NCI-H2227 (cell line): ENCODE measurements around the gene SNX3.
"Not testable (repeated sequence)": the region's sequence is repeated elsewhere in the genome, so short reads cannot be mapped to it uniquely, and the experiment has no call there.

ENCODE experiments used
- DNase-seq: peaks from one replicate; lab custom pipeline; 2025; ENCODE audit not compliant: unreplicated experiment; lab: John Stamatoyannopoulos, UW

The SNX3 gene

DNA sequence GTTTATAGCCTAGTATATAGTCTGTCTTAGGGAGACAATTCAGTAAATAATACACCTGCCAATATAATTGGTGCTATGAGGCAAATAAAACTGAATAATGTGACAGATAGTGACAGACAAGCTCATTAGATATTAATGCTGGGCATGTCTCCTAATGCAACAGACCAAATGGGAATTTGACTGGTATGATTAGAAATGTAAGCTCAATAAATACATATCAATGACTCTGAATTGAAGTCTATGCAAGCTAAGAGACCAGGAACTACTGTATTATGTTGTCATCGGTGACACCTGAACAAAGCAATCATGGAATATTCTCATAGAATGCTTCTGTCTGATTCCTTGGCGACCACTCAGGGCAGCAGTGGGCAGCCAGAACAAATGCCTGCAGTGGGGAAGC, 2.5 kb upstream of the SNX3 start:
- DNase-seq, result peak; percentile 1

DNA sequence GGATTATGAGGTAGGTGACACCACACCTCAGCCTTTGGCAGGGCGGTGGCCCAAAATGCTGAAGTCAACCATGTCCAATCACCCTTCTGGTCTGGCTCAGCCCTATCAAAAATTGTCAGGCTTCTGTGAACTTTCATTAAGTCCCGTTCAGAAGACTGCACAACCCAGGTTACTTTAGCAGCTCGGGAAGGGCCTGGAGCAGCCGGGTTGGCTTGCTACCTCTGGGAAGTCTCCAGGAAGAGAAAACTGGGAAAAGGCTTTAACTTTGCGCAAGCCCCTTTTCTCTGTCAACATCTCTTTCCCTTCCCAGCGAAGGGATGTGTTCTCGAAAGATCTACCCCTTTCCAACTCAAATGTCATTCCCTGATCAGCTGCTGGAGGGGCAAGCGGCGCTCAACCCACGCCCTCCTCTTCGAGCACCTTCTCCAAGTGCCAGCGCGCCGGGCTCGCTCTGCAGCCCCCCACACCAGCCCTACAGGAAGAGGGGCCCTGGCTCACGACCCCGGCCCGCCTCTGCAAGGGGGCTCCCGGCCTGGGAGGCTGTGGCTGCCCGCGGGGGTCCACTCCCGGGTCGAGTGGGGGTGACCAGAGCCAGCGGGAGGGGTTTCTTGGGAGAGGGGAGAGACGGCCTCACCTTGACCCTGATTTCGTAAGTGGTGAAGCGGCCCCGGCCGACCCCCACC, 573 bp downstream of the SNX3 start:
- DNase-seq, result peak; percentile 43

DNA sequence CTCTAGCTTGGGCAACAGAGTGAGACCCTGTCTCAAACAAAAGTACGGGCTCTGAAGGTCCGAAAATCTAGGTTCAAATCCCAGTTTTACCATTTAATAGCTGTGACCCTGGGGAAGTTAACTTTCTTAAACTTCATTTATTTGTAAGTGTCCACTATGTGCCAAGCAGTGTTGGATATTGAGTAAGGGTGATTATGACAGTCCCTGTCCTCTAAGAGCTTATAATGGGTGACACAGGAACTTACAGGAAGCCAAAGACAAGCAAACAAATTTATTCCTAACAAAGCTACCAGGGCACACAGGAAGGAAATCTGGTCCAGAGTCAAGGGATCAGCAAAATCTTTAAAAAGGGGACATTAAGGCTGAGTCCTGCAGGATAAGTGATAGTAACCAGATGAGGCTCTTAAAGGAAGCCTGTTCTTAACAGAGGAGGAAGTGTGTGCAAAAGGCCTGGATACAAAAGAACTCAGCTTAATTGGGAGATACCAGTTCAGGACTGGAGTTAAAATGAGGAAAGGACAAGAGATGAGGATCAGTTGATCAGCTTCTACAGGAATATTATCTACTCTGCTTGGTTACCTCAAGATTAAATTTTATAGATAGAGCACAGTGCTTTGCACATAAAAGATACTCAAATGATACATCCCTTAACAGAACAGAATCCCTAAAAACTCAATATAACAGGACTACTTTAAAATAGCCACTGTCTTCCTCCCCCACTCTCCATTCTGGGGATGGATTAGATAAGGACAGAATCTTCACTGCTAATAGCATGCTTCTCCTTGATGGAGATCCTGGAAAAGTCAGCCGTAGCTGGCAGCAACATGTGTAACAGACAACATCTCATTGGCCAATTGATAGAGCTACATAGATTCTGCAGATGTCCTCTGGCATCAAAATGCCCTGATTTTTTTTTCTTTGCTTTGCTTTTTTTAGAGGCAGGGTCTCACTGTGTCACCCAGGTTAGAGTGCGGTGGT, 6.1 kb downstream of the SNX3 start:
- DNase-seq, result no peak

GRCh38 chr6:108253241-108253640, 7.6 kb downstream of the SNX3 start:
- no peak for DNase-seq

GRCh38 chr6:108252055-108252454, 8.8 kb downstream of the SNX3 start:
- DNase-seq, result no peak

GRCh38 chr6:108251252-108251651, 9.6 kb downstream of the SNX3 start:
- DNase-seq, result no peak

DNA sequence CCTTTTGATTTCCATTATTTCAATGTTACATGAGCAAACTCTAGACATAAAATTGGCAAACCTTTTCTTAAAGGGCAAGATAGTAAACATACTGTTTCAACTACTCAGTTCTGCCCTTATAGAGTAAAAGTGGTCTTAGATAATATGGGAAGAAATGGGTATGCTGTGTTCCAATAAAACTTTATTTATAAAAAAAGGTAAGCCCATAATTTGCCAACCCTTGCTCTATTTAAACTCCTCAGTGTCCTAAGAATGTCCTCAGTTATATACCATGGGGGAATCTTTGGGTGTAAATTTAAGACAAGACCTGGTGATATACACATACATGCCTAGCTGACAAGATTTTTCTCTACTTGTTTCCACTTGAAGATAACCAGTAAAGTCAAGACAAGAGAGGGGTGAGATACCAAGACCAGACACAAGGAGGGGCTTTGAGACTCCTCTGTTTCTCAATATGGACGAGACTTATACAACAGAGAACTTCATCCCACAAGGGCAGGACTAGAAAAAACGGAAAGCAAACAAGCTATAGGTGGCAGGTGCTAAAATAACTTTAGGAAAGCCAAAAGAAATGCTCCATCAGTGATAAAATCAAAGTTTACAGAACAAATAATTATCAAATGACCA, 10.5 kb downstream of the SNX3 start:
- DNase-seq, result no peak

GRCh38 chr6:108247965-108248536, 12.8 kb downstream of the SNX3 start:
- DNase-seq, result no peak

GRCh38 chr6:108245095-108245494, 15.7 kb downstream of the SNX3 start:
- DNase-seq, result not testable (repeated sequence)

- DNase-seq, result no peak
Measured at GRCh38 chr6:108243836-108244235, 17.0 kb downstream of the SNX3 start.

- DNase-seq, result no peak
Measured at GRCh38 chr6:108242721-108243120, 18.1 kb downstream of the SNX3 start.

- DNase-seq, result no peak
Measured at GRCh38 chr6:108242259-108242658, 18.6 kb downstream of the SNX3 start.

DNA sequence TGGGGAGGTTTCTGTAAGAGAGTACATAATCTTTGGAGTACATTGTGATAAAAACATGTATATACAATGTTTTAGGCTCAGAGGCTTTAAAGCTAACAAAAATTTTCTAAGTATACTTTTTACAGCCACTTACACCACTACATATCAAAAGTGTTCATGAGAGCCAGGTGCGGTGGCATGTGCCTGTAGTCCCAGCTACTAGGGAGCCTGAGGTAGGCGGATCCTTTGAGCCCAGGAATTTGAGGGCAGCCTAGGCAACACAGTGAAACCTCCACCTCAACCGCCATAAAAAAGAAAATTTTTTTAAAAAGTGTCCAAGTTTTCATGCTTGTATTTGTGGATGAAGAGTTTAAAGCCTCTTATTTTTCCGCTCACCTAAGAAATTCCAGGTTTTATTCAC, 22.5 kb downstream of the SNX3 start:
- no peak for DNase-seq

GRCh38 chr6:108236791-108237190, 24.0 kb downstream of the SNX3 start:
- DNase-seq, result no peak

- DNase-seq, result no peak
Measured at GRCh38 chr6:108235127-108235526, 25.7 kb downstream of the SNX3 start.

- no peak for DNase-seq
Measured at GRCh38 chr6:108228416-108228815, 32.4 kb downstream of the SNX3 start.

DNA sequence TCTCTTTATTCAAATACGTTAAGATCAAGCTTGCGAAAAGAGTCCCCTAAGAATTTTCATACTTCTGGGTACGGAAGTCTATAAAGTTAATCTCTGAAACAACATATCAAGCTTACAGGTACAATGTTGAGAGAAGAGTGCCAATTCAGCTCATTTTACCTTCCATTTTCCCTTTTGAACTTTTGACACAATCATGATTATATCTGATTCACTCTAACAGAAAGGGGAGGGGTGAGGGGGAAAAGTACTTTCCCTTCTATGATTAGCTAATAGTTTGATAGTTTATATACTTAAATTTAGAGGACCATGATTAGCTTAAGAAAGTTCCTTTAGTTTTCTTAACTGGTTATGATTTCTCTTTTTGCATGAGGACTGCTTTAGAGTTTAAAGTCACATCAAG, 33.5 kb downstream of the SNX3 start:
- no peak for DNase-seq

GRCh38 chr6:108222504-108222903, 38.3 kb downstream of the SNX3 start:
- DNase-seq, result no peak

- DNase-seq, result no peak
Measured at GRCh38 chr6:108222064-108222463, 38.8 kb downstream of the SNX3 start.

- DNase-seq, result no peak
Measured at GRCh38 chr6:108211671-108212070, 49.2 kb downstream of the SNX3 start.

DNA sequence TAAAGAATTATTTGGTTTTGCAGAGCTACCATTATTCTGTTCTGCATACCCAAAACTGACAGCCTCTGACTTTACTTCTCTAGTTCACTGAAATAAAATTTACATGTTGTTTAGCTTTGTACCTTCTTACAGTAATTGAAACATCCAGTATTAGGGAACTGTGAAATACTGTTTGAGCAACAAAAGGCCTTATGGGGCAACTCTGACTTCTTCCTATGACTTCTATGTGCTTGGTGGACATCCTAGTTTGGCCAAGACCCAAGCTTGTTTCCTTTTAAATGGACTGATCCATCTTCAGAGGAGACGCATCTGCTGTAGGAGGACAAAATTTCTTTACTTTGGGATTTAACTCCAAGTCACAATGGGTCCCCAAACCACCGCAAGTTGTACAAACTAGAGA, 50.3 kb downstream of the SNX3 start:
- no peak for DNase-seq
